GM18505 (cell line): Measurements from ENCODE around the gene LDLRAD1.
"Not testable (repeated sequence)": the region's sequence is repeated elsewhere in the genome, so short reads cannot be mapped to it uniquely, and the experiment has no call there.

ENCODE experiments used
- ATAC-seq: cut with Tn5 transposase; IDR thresholded peaks from one replicate; pipeline ENCODE4 v1.9.1; 2021; ENCODE audit not compliant: unreplicated experiment
- POLR2A ChIP-seq: IDR thresholded peaks from 4 replicates; pipeline ENCODE4 v1.6.1; 2011; ENCODE audit warnings: borderline replicate concordance; ENCODE audit not compliant: insufficient read depth, insufficient read length; ENCODE audit errors: extremely low read depth

The LDLRAD1 gene

GRCh38 chr1:54017979-54018378, at the start of gene LDLRAD1:
TSS of gene LDLRAD1 (minus strand) at chr1:54018186. CDS start at chr1:54018112, 74 bp downstream.
- no peak for TF ChIP-seq POLR2A
- ATAC-seq = no peak

GRCh38 chr1:54064299-54064698, 46.3 kb upstream of the LDLRAD1 start:
- no peak for TF ChIP-seq POLR2A
- no peak for ATAC-seq

GRCh38 chr1:54054438-54054749, 36.4 kb upstream of the LDLRAD1 start:
- no peak for TF ChIP-seq POLR2A
- ATAC-seq = no peak

- ATAC-seq = peak; percentile 3
- TF ChIP-seq POLR2A = no peak
These were observed 35.9 kb upstream of the LDLRAD1 start for GRCh38 chr1:54053745-54054437.

- peak; percentile 72 for TF ChIP-seq POLR2A
These were observed 35.2 kb upstream of the LDLRAD1 start, which contains the start of the genes TCEANC2 and TMEM59 for GRCh38 chr1:54052934-54053744. TSS of gene TCEANC2 (plus strand) at chr1:54053608. CDS start at chr1:54054423, 815 bp downstream. TSS of gene TMEM59 (minus strand) at chr1:54053204. CDS start at chr1:54053188, 16 bp downstream.

GRCh38 chr1:54052431-54052933, 34.5 kb upstream of the LDLRAD1 start:
- no peak for TF ChIP-seq POLR2A
- ATAC-seq = peak; percentile 2

More at GRCh38 chr1:54052934-54053744, 35.2 kb upstream of the LDLRAD1 start, which contains the start of the genes TCEANC2 and TMEM59:
- ATAC-seq = peak; percentile 94

GRCh38 chr1:54051933-54052430, 34.0 kb upstream of the LDLRAD1 start:
- TF ChIP-seq POLR2A = no peak
- no peak for ATAC-seq

GRCh38 chr1:54050435-54050834, 32.4 kb upstream of the LDLRAD1 start:
- not testable (repeated sequence) for ATAC-seq

GRCh38 chr1:54047384-54048305, 29.7 kb upstream of the LDLRAD1 start:
- no peak for ATAC-seq
- no peak for TF ChIP-seq POLR2A

- ATAC-seq = no peak
- no peak for TF ChIP-seq POLR2A
These were observed 28.8 kb upstream of the LDLRAD1 start for GRCh38 chr1:54046671-54047383.

- ATAC-seq = no peak
- TF ChIP-seq POLR2A = no peak
These were observed 27.5 kb upstream of the LDLRAD1 start for GRCh38 chr1:54045496-54045895.

GRCh38 chr1:54041806-54042205, 23.8 kb upstream of the LDLRAD1 start:
- TF ChIP-seq POLR2A = no peak
- no peak for ATAC-seq
